A673 (cell line): ENCODE data around the gene PRXL2A. TPM values are rescaled to one million over a fixed set of nuclear protein-coding genes. Genes with fewer than 3 reads are reported as not detected.
"Not testable (repeated sequence)": the region's sequence is repeated elsewhere in the genome, so short reads cannot be mapped to it uniquely, and the experiment has no call there.

ENCODE experiments used
- BruUV-seq: library from RNA; stranded (reverse); fragments of 400-500 nt; replicated peaks from 2 replicates; lab custom pipeline; 2021; lab: Mats Ljungman, UMichigan
- CTCF ChIA-PET: fragments of 300-600 bp; sonication (Branson Sonifier 250); formaldehyde crosslinking; loops from one replicate; lab custom pipeline; 2022; ENCODE audit warnings: antibody characterized with exemption; lab: Charles Lee
- POLR2A ChIA-PET: fragments of 300-600 bp; sonication (Branson Sonifier 250); formaldehyde crosslinking; loops from one replicate; lab custom pipeline; 2022; ENCODE audit warnings: antibody characterized with exemption; ENCODE audit not compliant: low non-redundant PET; lab: Charles Lee
- DNase-seq: peaks from one replicate; pipeline ENCODE4 v3.0.0-alpha.2; 2015; ENCODE audit warnings: low spot score
- H3K27ac ChIP-seq: fragments of 200-600 bp; sonication (generic); 2 replicates; pipeline ENCODE4 v1.5.1; 2016; ENCODE audit warnings: mixed run types, low read depth, mild to moderate bottlenecking, mixed read lengths, antibody characterized with exemption, low read length; ENCODE audit not compliant: poor library complexity, severe bottlenecking
- H3K27me3 ChIP-seq: fragments of 200-600 bp; sonication (generic); replicated peaks from 2 replicates; pipeline ENCODE4 v1.6.1; 2017; ENCODE audit warnings: mixed run types, low read depth, mild to moderate bottlenecking, mixed read lengths, antibody characterized with exemption, low read length; ENCODE audit not compliant: insufficient read depth, poor library complexity
- H3K36me3 ChIP-seq: fragments of 200-600 bp; sonication (generic); 2 replicates; pipeline ENCODE4 v1.6.1; 2016; ENCODE audit warnings: mixed run types, mild to moderate bottlenecking, mixed read lengths, antibody characterized with exemption, low read length; ENCODE audit not compliant: insufficient read depth, poor library complexity, severe bottlenecking
- H3K4me1 ChIP-seq: fragments of 200-600 bp; sonication (generic); 2 replicates; pipeline ENCODE4 v1.6.1; 2017; ENCODE audit warnings: mixed run types, mild to moderate bottlenecking, mixed read lengths, antibody characterized with exemption, low read length; ENCODE audit not compliant: insufficient read depth, poor library complexity, severe bottlenecking
- H3K4me3 ChIP-seq: fragments of 200-600 bp; sonication (generic); 2 replicates; pipeline ENCODE4 v1.5.1; 2016; ENCODE audit warnings: low read depth, mixed run types, mild to moderate bottlenecking, mixed read lengths, low read length; ENCODE audit not compliant: poor library complexity, severe bottlenecking
- H3K9me3 ChIP-seq: fragments of 200-600 bp; sonication (generic); 2 replicates; pipeline ENCODE4 v1.6.1; 2016; ENCODE audit warnings: mixed run types, low read depth, mild to moderate bottlenecking, mixed read lengths, antibody characterized with exemption, low read length; ENCODE audit not compliant: poor library complexity, severe bottlenecking
- EZH2 ChIP-seq: fragments of 200-600 bp; sonication (generic); IDR thresholded peaks from 2 replicates; pipeline ENCODE4 v1.6.1; 2017; ENCODE audit warnings: borderline replicate concordance, low read depth, mild to moderate bottlenecking, mixed read lengths, antibody characterized with exemption, low read length; ENCODE audit not compliant: poor library complexity, severe bottlenecking
- intact Hi-C: fragments of 100-400 bp; cut with micrococcal nuclease; formaldehyde crosslinking; loops from one replicate; pipeline ENCODE4 v1.10.0; 2022; ENCODE audit not compliant: unreplicated experiment
- total RNA-seq: library from RNA; stranded (reverse); gene quantifications from 2 replicates; pipeline ENCODE4 v1.2.3, GENCODE V29; 2021
- TF ChIP-seq, protein P1 (sequence below): fragments of 300-800, 200-600 bp; sonication (generic); conservative IDR thresholded peaks from 2 replicates; pipeline ENCODE4 v1.5.1; 2017; ENCODE audit warnings: low read depth, mild to moderate bottlenecking, antibody characterized with exemption, low read length, moderate library complexity, mixed read lengths

The PRXL2A gene
- total RNA-seq, 1 experiment from 2014 or later, result 100 TPM

- TF ChIP-seq, protein P1, sequence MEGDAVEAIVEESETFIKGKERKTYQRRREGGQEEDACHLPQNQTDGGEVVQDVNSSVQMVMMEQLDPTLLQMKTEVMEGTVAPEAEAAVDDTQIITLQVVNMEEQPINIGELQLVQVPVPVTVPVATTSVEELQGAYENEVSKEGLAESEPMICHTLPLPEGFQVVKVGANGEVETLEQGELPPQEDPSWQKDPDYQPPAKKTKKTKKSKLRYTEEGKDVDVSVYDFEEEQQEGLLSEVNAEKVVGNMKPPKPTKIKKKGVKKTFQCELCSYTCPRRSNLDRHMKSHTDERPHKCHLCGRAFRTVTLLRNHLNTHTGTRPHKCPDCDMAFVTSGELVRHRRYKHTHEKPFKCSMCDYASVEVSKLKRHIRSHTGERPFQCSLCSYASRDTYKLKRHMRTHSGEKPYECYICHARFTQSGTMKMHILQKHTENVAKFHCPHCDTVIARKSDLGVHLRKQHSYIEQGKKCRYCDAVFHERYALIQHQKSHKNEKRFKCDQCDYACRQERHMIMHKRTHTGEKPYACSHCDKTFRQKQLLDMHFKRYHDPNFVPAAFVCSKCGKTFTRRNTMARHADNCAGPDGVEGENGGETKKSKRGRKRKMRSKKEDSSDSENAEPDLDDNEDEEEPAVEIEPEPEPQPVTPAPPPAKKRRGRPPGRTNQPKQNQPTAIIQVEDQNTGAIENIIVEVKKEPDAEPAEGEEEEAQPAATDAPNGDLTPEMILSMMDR, result no peak
- no peak for TF ChIP-seq EZH2
- no peak overlapping the region for H3K4me3 ChIP-seq
- H3K36me3 ChIP-seq, result peaks cover 5% of the 10 kb centered on the region
- H3K4me1 ChIP-seq, result peaks cover 18% of the 10 kb centered on the region
- CTCF ChIA-PET, result no interaction called here
- H3K9me3 ChIP-seq, result peaks cover 12% of the 10 kb centered on the region
- DNase-seq, result peak; percentile 63
- BruUV-seq, result no TSS peak
- intact Hi-C loops, result no loop called here
- POLR2A ChIA-PET, result no interaction called here
- H3K27me3 ChIP-seq, result no peaks in the 10 kb centered on the region
- H3K27ac ChIP-seq, result no peak overlapping the region
These were observed 69.5 kb downstream of the PRXL2A start for GRCh38 chr10:80477813-80478212.

GRCh38 chr10:80480373-80480772 is 72.0 kb downstream of the PRXL2A start:
- peaks cover 12% of the 10 kb centered on the region for H3K9me3 ChIP-seq
- BruUV-seq, H3K36me3 ChIP-seq, H3K4me1 ChIP-seq, intact Hi-C loops, POLR2A ChIA-PET, H3K4me3 ChIP-seq, DNase-seq, CTCF ChIA-PET, H3K27me3 ChIP-seq, H3K27ac ChIP-seq: not testable (repeated sequence)

DNA sequence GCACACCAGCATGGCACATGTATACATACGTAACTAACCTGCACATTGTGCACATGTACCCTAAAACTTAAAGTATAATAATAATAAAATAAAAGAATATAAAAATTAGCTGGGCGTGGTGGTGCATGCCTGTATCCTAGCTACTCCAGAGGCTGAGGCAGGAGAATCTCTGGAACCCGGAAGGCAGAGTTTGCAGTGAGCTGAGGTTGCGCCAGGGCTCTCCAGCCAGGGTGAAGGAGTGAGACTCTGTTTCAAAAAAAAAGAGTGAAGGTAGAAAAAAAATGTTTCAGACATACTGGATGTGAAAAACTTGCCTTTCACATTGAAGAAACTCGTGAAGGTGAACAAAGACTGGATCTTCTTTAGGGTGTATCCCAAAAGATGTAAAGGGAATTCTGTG is 72.5 kb downstream of the PRXL2A start:
- Histone ChIP-seq H3K36me3 (peaks cover 5% of the 10 kb centered on the region), H3K9me3 (peaks cover 12% of the 10 kb centered on the region), H3K27me3 (no peaks in the 10 kb centered on the region), H3K4me3 (no peak overlapping the region), H3K4me1 (peaks cover 5% of the 10 kb centered on the region), H3K27ac (no peak overlapping the region)
- TF ChIP-seq EZH2, result no peak
- TF ChIP-seq, protein P1, result no peak
- intact Hi-C loops, result no loop called here
- ChIA-PET CTCF (no interaction called here), POLR2A (no interaction called here)
- no TSS peak for BruUV-seq
- no peak for DNase-seq

DNA sequence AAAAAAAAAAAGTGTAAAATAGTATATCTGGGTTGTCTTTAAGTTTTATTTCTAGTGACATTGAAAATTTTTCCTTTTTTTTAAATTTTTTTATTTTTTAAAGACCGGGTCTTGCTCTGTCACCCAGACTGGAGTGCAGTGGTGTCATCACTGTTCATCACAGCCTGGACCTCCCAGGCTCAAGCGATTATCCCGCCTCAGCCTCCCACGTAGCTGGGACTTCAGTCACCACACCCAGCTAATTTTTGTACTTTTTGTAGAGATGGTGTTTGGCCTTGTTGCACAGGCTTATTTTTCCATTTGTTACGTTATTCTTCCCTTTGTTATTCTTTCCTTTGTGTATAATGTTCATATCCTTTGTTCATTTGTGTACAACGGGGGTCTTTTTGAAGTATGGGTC is 75.9 kb downstream of the PRXL2A start:
- Histone ChIP-seq H3K27ac (no peak overlapping the region), H3K36me3 (peaks cover 2% of the 10 kb centered on the region), H3K9me3 (no peaks in the 10 kb centered on the region), H3K4me3 (no peak overlapping the region), H3K27me3 (no peaks in the 10 kb centered on the region), H3K4me1 (peaks cover 15% of the 10 kb centered on the region)
- no TSS peak for BruUV-seq
- DNase-seq, result no peak
- ChIA-PET POLR2A (interaction anchor here (0.6 kb wide), 1 partner anchor 87 kb away, joined by 4 read pairs; no protein-coding TSS in a partner anchor), CTCF (interaction anchor here (0.7 kb wide), 1 partner anchor 22 kb away, joined by 10 read pairs; no protein-coding TSS in a partner anchor)
- intact Hi-C loops, result no loop called here
- no peak for TF ChIP-seq EZH2
- TF ChIP-seq, protein P1, result no peak
